NCI-H2081 (cell line): ENCODE results near the gene SLC20A1.
"Not testable (repeated sequence)": the region's sequence is repeated elsewhere in the genome, so short reads cannot be mapped to it uniquely, and the experiment has no call there.

Experiments
- DNase-seq, 2 experiments: peaks; one replicate each; lab custom pipeline; 2025; lab: John Stamatoyannopoulos, UW

The SLC20A1 gene, protein sequence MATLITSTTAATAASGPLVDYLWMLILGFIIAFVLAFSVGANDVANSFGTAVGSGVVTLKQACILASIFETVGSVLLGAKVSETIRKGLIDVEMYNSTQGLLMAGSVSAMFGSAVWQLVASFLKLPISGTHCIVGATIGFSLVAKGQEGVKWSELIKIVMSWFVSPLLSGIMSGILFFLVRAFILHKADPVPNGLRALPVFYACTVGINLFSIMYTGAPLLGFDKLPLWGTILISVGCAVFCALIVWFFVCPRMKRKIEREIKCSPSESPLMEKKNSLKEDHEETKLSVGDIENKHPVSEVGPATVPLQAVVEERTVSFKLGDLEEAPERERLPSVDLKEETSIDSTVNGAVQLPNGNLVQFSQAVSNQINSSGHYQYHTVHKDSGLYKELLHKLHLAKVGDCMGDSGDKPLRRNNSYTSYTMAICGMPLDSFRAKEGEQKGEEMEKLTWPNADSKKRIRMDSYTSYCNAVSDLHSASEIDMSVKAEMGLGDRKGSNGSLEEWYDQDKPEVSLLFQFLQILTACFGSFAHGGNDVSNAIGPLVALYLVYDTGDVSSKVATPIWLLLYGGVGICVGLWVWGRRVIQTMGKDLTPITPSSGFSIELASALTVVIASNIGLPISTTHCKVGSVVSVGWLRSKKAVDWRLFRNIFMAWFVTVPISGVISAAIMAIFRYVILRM

GRCh38 chr2:112645310-112646101 lies at the start of gene SLC20A1:
Gene SLC20A1, plus strand, starts transcription at chr2:112645939. Its CDS starts 890 bp downstream, at chr2:112646829.
- DNase-seq = peak; percentile 92

DNA sequence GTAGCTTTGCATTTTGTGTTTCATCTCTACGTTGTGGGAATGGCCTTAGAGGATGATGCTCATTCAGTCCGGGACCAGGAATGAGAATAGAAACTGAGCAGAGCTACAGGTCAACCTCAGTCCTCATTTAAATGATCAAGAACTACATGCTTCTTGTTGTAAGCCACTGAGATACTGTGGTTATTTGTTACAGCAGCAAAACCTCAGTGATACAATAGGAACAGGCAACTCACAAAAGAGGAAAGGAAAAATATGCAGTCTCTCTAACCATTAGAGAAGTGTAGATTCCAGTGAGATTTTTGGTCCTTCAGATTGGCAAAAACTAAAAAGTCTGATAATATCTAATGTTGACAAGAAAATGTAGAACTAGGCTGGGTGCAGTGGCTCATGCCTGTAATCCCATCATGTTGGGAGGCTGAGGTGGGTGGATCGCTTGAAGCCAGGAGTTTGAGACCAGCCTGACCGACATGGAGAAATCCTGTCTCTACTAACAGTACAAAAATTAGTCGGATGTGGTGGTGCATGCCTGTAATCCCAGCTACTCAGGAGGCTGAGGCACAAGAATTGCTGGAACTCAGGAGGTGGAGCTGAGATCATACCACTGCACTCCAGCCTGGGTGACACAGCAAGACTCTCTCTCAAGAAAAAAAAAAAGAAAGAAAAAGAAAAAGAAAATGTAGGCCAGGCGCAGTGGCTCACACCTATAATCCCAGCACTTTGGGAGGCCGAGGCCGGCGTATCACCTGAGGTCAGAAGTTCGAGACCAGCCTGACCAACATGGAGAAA lies 48.0 kb upstream of the SLC20A1 start:
- no peak for DNase-seq

- no peak for DNase-seq
Observed at GRCh38 chr2:112600634-112601033, 45.1 kb upstream of the SLC20A1 start.

DNA sequence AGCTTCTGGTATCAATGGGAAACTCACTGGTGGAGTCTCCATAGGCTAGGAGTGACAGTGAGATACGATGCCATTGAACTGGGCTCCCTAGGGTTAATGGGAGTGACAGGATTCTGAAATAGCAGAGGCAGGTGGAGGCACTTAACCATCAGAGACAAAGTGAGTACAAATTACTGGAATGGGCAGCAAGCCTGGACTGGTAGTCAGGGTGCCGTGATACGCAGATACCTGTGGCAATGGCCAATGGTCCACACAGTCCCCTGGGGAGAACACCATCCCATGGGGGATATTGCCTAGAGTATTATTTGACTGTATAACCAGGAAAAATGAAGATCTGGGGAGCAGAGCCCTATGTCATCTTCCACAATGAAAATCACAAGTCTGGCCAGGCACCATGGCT lies 44.0 kb upstream of the SLC20A1 start:
- DNase-seq = peak in 1 of 2 experiments; percentile 12

DNA sequence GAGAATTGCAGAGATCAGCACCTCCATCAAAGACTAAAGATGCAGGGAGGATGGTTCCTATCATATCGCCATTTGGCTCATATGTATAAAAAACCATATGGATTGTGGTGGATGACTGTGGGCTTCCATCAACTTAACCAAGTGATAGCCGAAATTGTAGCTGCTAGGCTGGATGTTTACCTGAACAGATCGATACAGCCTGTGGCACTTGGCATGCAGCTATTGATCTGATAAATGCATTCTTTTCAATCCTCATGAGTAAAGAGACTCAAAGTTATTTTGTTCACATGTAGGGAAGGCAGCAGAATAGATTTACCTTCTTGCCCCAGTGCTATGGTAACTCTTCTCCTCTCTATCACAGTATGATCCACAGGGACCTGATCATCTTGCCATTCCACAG lies 42.8 kb upstream of the SLC20A1 start:
- DNase-seq = no peak

DNA sequence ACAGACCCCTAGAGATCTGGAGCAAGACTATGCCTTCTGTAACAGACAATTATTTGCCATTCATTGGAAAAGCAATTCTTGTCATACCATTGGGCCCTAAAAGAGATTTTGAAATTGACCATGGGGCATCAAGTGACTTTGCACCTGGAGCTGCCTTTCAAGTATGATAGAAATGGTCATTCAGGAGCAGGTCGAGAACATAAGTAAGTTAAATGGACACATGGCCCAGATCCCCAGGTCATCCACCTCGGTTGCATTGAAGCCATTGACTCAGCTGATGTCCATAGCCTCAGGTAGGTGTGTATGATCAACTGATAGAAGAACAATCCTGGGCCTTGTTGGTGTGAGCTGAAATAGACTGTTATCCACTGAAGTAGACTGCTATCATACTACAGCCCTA lies 42.0 kb upstream of the SLC20A1 start:
- no peak for DNase-seq

- DNase-seq = no peak
Observed at GRCh38 chr2:112604952-112605351, 40.8 kb upstream of the SLC20A1 start.

DNA sequence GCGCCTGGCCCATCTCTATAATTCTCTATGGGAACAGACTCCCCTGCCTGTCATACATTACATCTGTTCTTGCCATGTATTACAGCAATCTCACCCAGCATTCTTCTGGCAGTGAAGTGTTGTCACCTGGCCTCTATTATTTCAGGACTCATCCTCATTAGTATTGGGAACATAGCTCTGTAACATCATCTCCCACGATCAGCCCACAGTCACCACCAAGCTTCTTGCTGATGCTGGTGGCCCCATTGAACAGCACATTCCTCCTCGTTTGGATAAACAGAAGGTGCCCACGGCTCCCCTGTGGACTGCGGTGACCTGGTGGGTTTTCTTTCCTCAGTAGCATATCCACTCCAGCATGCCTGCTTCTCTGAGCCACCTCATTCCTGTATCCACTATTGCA lies 39.8 kb upstream of the SLC20A1 start:
- no peak for DNase-seq

GRCh38 chr2:112606547-112606946 lies 39.2 kb upstream of the SLC20A1 start:
- no peak for DNase-seq

- no peak for DNase-seq
Observed at GRCh38 chr2:112607680-112608438, 37.9 kb upstream of the SLC20A1 start.

DNA sequence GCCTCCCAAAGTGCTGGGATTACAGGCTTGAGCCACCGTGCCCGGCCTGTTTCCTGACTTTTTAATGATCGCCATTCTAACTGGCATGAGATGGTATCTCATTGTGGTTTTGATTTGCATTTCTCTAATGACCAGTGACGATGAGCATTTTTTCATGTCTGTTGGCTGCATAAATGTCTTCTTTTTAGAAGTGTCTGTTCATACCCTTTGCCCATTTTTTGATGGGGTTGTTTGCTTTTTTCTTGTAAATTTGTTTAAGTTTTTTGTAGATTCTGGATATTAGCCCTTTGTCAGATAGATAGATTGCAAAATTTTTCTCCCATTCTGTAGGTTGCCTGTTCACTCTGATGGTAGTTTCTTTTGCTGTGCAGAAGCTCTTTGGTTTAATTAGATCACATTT lies 36.4 kb upstream of the SLC20A1 start:
- not testable (repeated sequence) for DNase-seq

- not testable (repeated sequence) for DNase-seq
Observed at GRCh38 chr2:112612283-112612682, 33.5 kb upstream of the SLC20A1 start.

DNA sequence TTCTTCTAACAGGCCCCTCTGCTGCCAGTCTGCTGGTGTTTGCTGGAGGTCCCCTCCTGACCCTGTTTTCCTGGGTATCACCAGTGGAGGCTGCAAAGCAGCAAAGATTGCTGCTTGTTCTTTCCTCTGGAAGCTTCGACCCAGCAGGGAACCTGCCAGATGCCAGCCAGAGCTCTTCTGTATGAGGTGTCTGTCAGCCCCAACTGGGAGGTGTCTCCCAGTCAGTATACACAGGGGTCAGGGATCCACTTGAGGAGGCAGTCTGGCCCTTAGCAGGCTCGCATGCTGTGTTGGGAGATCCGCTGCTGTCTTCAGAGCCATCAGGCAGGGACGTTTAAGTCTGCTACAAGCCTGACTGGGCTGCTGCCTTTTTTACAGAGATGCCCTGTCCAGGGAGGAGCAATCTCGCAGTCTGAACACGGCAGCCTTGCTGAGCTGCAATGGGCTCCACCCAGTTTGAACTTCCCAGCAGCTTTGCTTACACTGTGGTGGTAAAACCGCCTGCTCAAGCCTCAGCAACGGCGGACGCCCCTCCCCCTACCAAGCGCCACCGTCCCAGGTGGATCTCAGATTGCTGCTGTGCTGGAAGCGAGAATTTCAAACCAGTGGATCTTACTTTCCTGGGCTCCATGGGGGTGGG lies 31.4 kb upstream of the SLC20A1 start:
- DNase-seq = no peak

DNA sequence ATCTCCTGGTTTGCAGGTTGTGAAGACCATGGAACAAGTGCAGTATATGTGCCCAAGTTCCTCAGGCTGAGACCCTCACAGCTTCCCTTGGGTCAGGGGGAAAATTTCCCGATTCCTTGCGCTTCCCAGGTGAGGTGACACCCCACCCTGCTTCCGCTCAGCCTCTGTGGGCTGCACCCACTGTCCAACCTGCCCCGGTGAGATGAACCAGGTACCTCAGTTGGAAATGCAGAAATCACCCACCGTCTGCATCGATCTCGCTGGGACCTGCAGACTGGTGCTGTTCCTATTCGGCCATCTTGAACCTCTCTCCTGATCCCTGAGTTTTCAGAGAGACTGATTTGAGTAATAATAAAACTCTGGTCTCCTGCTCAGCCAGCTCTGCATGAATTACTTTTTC lies 30.7 kb upstream of the SLC20A1 start:
- no peak for DNase-seq

DNA sequence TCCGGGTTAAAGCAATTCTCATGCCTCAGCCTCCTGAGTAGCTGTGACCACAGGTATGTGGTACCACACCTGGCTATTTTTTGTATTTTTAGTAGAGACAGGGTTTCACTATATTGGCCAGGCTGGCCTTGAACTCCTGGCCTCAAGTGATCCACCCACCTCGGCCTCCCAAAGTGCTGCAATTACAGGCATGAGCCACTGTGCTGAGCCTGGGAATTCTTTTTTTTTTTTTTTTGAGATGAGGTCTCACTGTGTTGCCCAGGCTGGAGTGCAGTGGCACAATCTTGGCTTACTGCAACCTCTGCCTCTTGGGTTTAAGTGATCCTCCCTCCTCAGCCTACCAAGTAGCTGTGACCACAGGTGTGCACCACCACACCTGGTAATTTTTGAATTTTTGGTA lies 29.9 kb upstream of the SLC20A1 start:
- DNase-seq = not testable (repeated sequence)

- DNase-seq = no peak
Observed at GRCh38 chr2:112618383-112618782, 27.4 kb upstream of the SLC20A1 start.

- DNase-seq = no peak
Observed at GRCh38 chr2:112621790-112622527, 23.8 kb upstream of the SLC20A1 start.

DNA sequence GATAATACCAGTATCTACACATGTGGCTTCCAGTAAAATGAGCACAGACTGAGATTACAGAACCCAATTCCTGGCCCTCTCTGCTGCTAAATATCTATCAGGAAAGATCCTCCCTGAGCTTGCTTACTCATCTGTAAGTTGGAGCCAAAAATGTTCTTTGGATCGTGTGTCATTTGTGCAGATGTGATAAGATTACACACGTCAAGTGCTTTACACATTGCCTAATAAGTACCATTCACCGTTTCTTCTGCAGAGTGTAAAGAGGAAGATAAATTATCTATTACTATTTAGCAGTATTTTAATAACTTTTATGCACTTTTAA lies 23.2 kb upstream of the SLC20A1 start:
- DNase-seq = no peak

DNA sequence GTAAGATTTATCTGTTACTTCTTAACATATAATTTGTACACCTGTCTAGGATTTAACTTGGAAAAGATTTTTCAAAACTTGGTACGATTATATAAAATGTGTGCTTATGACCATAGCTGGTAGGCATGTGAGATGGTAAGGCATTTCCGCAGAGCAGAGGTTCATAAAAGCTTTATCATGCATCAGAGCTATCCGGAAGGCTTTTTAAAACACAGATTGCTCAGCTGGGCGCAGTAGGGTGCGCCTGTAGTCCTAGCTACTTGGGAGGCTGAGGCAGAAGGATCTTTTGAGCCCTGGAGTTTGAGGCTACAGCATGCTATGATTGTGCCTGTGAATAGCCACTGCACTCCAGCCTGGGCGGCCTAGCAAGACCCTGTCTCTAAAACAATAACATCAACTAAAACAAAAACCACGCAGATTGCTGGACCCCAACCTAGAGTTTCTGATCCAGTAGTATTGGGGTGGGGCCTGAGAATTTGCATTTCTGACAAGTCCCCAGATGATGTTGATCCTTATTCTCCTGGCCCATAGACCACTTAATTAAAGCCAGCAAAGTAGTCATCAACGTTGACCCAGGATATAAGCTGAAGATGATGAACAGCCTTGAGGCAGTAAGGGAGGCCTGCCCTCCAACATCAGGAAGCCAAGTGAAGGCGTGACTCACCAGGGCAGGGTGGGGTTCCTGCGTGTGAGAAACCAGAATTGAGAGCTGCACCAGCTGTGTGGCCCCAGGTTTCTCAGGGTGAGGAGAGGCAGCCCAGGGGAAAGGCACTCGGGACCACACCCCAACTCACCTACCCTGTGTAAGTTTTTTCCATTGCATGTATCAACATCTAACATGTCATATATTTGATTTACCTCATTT lies 21.6 kb upstream of the SLC20A1 start:
- no peak for DNase-seq
